K562 (cell line): ENCODE results near the gene GATA2. TPM values are rescaled to one million over a fixed set of nuclear protein-coding genes. Genes with fewer than 3 reads are reported as not detected.

Experiments
- ATF1 ChIP-seq, 2 experiments: fragments of 450-650 bp in 1 of 2; IDR thresholded peaks; 2 replicates each; pipeline ENCODE4 v1.6.1; 2016; ENCODE audit warnings: missing compliant biosample characterization in 1 of 2, missing genetic modification characterization in 1 of 2
- CTCF ChIP-seq, 3 experiments: IDR thresholded peaks in 2 of 3; conservative IDR thresholded peaks in 1 of 3; 2 replicates each; pipeline ENCODE4 v1.5.1; 2011 to 2012; ENCODE audit warnings: low read length in 3 of 3, mild to moderate bottlenecking in 3 of 3, control low read depth in 2 of 3, improper control_type of control experiment in 1 of 3, inconsistent platforms in 1 of 3, low read depth in 1 of 3, mixed read lengths in 1 of 3, moderate library complexity in 1 of 3; ENCODE audit not compliant: insufficient read depth in 2 of 3
- CTCFL ChIP-seq: IDR thresholded peaks from 2 replicates; pipeline ENCODE4 v1.6.1; 2011; ENCODE audit warnings: borderline replicate concordance, low read depth, mild to moderate bottlenecking, moderate library complexity, low read length; ENCODE audit not compliant: insufficient read depth, poor library complexity, severe bottlenecking
- GABPB2 ChIP-seq: fragments of 250-450 bp; sonication (Bioruptor Pico); conservative IDR thresholded peaks from 2 replicates; pipeline ENCODE4 v1.5.1; 2021; ENCODE audit warnings: mild to moderate bottlenecking
- KLF1 ChIP-seq: fragments of 450-650 bp; IDR thresholded peaks from 2 replicates; pipeline ENCODE4 v1.6.1; 2016; ENCODE audit warnings: missing genetic modification characterization, missing compliant biosample characterization
- MAZ ChIP-seq, 2 experiments: fragments of 450-650 bp in 1 of 2; sonication (generic) in 1 of 2; formaldehyde crosslinking; IDR thresholded peaks in 1 of 2; conservative IDR thresholded peaks in 1 of 2; 2 replicates each; pipeline versions ENCODE4 v1.4.0 to v1.5.0; 2020; ENCODE audit warnings: mild to moderate bottlenecking in 1 of 2, missing genetic modification reagents in 1 of 2
- RAD21 ChIP-seq, 2 experiments: fragments of 250-450 bp in 1 of 2; fragments of 450-650 bp in 1 of 2; sonication (Bioruptor Pico) in 1 of 2; formaldehyde crosslinking in 1 of 2; IDR thresholded peaks in 1 of 2; conservative IDR thresholded peaks in 1 of 2; 2 replicates each; pipeline versions ENCODE4 v1.4.0 to v1.8.0; 2020 to 2022; ENCODE audit warnings: mild to moderate bottlenecking in 2 of 2, moderate library complexity in 1 of 2
- SMAD3 ChIP-seq: fragments of 450-650 bp; formaldehyde crosslinking; conservative IDR thresholded peaks from 2 replicates; pipeline ENCODE4 v1.4.0; 2020; ENCODE audit warnings: mild to moderate bottlenecking
- TAF1 ChIP-seq: IDR thresholded peaks from 2 replicates; pipeline ENCODE4 v1.6.1; 2011; ENCODE audit warnings: mild to moderate bottlenecking, low read length, moderate library complexity; ENCODE audit not compliant: insufficient read depth, control insufficient read depth, severe bottlenecking; ENCODE audit errors: extremely low read depth
- ZC3H8 ChIP-seq: fragments of 450-650 bp; IDR thresholded peaks from 2 replicates; pipeline ENCODE4 v1.6.1; 2017
- ZNF165 ChIP-seq: fragments of 250-450 bp; sonication (Bioruptor Pico); IDR thresholded peaks from 2 replicates; pipeline ENCODE4 v1.4.0; 2020; ENCODE audit warnings: borderline replicate concordance
- ZNF436 ChIP-seq: fragments of 250-450, 450-650 bp; sonication (Bioruptor Pico); formaldehyde crosslinking; IDR thresholded peaks from 2 replicates; pipeline ENCODE4 v1.7.0; 2020; ENCODE audit warnings: mild to moderate bottlenecking
- polyA plus RNA-seq, 8 experiments: library from polyadenylated mRNA; depleted of rRNA in 4 of 8; stranded (reverse) in 5 of 8; unstranded in 3 of 8; fragments of >200 nt; fragmentation: Nextera tagmentation in 2 of 8; fragmentation: Illumina TruSeq in 1 of 8; extraction: Ambion mirVana in 2 of 8; extraction: Trizol in 1 of 8; gene quantifications; 2 replicates each; pipeline versions ENCODE4 v1.2.1 to v1.2.3, GENCODE V29; 2011 to 2014; ENCODE audit warnings: inconsistent platforms in 1 of 8, missing spikeins in 1 of 8
- total RNA-seq, 7 experiments: library from RNA; depleted of rRNA in 6 of 7; stranded (reverse); fragments of >200 nt in 6 of 7; fragmentation: Illumina TruSeq in 2 of 7; extraction: Trizol in 2 of 7; gene quantifications; 2 replicates each; pipeline versions ENCODE4 v1.2.1 to v1.2.3, GENCODE V29; 2011 to 2021; ENCODE audit warnings: low replicate concordance in 1 of 7
- TF ChIP-seq, protein P1 (sequence below): sonication (generic); formaldehyde crosslinking; IDR thresholded peaks from 2 replicates; pipeline ENCODE4 v1.8.0; 2022; ENCODE audit warnings: mild to moderate bottlenecking, missing genetic modification reagents

GATA2 gene
- total and polyA plus RNA-seq, 9 of the 15 experiments (the other 6 are each of a cell fraction or from before 2014, with no cell fraction given), result 8.5 to 218 (median 50.8) TPM

DNA sequence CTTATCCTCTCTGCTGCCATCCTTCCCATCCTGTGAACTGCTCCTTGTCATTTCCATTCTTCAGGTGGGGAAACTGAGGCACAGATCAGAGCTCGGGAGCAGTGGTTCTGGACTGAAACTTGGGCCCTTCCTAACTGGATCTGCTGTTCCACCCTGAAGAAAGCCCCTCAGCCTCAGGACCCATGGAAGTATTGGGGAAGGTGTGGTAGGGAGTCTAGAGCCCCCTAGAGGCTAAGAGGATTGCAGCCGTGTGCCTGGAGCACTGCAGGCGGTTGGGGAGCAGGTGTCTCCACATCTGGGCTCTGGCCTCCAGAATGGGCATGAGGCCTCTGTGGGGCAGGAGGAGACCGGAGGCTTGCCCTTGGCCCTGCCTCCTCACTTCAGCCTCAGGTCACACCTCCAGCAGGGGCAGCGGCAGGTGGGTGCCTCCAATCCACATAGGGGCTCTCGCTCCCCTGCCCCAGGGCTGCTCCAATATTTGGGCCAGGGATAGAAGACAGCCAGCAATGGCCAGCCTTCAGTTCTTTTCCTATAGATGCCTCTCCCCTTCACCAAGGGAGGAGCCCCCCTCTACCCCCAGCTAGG is 54.4 kb downstream of the GATA2 start (continued):
- TF ChIP-seq, protein P1, sequence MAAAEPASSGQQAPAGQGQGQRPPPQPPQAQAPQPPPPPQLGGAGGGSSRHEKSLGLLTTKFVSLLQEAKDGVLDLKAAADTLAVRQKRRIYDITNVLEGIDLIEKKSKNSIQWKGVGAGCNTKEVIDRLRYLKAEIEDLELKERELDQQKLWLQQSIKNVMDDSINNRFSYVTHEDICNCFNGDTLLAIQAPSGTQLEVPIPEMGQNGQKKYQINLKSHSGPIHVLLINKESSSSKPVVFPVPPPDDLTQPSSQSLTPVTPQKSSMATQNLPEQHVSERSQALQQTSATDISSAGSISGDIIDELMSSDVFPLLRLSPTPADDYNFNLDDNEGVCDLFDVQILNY, result no peak
- no peak for TF ChIP-seq KLF1 (tag)
- no peak for TF ChIP-seq TAF1
- peak; percentile 65 to 81 (median 68) for TF ChIP-seq CTCF (IDR thresholded peaks at IDR 0.05 in 2 of 3, conservative IDR thresholded peaks at IDR 0.05 in 1 of 3; ENCODE audit: insufficient read depth in 2 of 3, low read depth in 1 of 3, low read length in 3 of 3)
- TF ChIP-seq MAZ (CRISPR knock-in tag; conservative IDR thresholded peaks at IDR 0.05 in 1 of 2, IDR thresholded peaks at IDR 0.05 in 1 of 2), result 0 out of 4 replicates have a peak, but pooled peaks of 1 of the 2 experiments have one; percentile 20
- no peak for TF ChIP-seq SMAD3 (CRISPR knock-in tag)
- TF ChIP-seq ZNF436 (CRISPR knock-in tag), result no peak
- no peak for TF ChIP-seq ZC3H8
- TF ChIP-seq CTCFL, result peak; percentile 57
- TF ChIP-seq GABPB2, result no peak
- TF ChIP-seq ZNF165, result no peak
- TF ChIP-seq RAD21 (CRISPR knock-in tag; conservative IDR thresholded peaks at IDR 0.05 in 1 of 2, IDR thresholded peaks at IDR 0.05 in 1 of 2), result peak; percentile 30 to 58; a peak in 3 of 4 replicates
- no peak for TF ChIP-seq ATF1 (CRISPR knock-in tag; IDR thresholded peaks at IDR 0.05)
- TF ChIP-seq ATF1 (tag; IDR thresholded peaks at IDR 0.05), result no peak
